ENCODE measurements around the gene COP1. TPM values are rescaled to one million over a fixed set of nuclear protein-coding genes. Genes with fewer than 3 reads are reported as not detected.
"Not testable (repeated sequence)": the region's sequence is repeated elsewhere in the genome, so short reads cannot be mapped to it uniquely, and the experiment has no call there.

COP1 gene
- total RNA-seq, 4 donors from 2014 or later, result 46.2 to 76.3 (median 50.5) TPM

DNA sequence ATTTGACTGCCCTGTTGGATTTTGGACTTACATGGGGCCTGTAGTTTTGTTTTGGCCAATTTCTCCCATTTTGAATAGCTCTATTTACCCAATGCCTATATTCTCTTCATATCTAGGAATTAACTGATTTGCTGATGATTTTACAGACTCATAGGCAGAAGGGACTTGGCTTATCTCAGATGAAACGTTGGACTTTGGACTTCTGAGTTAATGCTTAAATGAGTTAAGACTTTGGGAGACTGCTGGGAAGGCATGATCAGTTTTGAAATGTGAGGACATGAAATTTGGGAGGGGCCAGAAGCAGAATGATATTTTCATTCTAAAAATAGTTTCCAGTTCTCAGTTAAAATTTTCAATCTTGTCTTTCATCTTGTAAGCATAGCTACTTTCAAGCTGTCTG, 222.3 kb downstream of the COP1 start:
- DNase-seq (ENCODE audit: low spot score in 2 of 2), result no peak
- 81 to 86% methylated on average over 1 of the region's 1 CpG for WGBS, 2 donors
- TF ChIP-seq POLR2A (IDR thresholded peaks at IDR 0.05), result no peak

DNA sequence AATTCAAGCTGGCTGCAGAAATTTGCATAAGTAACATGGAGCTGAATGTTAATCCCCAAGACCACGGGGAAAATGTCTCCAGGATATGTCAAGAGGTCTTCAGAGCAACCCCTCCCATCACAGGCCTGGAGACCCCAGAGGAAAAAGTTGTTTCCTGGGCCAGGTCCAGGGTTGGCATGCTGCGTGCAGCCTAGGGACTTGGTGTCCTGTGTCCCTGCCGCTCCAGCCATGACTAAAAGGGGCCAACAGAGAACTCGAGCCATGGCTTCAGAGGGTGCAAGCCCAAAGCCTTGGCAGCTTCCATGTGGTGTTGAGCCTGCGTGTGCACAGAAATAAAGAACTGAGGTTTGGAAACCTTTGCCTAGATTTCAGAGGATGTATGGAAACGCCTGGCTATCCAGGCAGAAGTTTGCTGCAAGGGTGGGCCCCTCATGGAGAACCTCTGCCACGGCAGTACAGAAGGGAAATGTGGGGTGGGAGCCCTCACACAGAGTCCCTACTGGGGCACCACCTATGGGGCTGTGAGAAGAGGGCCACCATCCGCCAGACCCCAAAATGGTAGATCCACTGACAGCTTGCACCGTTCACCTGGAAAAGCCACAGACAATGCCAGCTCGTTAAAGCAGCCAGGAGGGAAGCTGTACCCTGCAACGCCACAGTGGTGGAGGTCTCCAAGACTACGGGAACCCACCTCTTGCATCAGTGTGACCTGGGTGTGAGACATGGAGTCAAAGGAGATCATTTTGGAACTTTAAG, 222.9 kb downstream of the COP1 start:
- no peak for DNase-seq (ENCODE audit: low spot score in 2 of 2)
- intact Hi-C loops (cut with DNase I; ENCODE audit: low total_unique reads), result no loop called here
- no peak for TF ChIP-seq POLR2A (IDR thresholded peaks at IDR 0.05)
- TF ChIP-seq, protein P1, sequence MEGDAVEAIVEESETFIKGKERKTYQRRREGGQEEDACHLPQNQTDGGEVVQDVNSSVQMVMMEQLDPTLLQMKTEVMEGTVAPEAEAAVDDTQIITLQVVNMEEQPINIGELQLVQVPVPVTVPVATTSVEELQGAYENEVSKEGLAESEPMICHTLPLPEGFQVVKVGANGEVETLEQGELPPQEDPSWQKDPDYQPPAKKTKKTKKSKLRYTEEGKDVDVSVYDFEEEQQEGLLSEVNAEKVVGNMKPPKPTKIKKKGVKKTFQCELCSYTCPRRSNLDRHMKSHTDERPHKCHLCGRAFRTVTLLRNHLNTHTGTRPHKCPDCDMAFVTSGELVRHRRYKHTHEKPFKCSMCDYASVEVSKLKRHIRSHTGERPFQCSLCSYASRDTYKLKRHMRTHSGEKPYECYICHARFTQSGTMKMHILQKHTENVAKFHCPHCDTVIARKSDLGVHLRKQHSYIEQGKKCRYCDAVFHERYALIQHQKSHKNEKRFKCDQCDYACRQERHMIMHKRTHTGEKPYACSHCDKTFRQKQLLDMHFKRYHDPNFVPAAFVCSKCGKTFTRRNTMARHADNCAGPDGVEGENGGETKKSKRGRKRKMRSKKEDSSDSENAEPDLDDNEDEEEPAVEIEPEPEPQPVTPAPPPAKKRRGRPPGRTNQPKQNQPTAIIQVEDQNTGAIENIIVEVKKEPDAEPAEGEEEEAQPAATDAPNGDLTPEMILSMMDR (IDR thresholded peaks at IDR 0.05), result no peak
- no peak overlapping the region for H3K4me3 ChIP-seq (ENCODE audit: low read depth, poor library complexity, severe bottlenecking)
- 97 to 99% methylated on average over 12 of the region's 12 CpGs for WGBS, 2 donors

More for the DNA sequence above, 222.3 kb downstream of the COP1 start:
- intact Hi-C loops (cut with DNase I; ENCODE audit: low total_unique reads), result no loop called here
- H3K4me3 ChIP-seq (ENCODE audit: low read depth, poor library complexity, severe bottlenecking), result no peak overlapping the region

DNA sequence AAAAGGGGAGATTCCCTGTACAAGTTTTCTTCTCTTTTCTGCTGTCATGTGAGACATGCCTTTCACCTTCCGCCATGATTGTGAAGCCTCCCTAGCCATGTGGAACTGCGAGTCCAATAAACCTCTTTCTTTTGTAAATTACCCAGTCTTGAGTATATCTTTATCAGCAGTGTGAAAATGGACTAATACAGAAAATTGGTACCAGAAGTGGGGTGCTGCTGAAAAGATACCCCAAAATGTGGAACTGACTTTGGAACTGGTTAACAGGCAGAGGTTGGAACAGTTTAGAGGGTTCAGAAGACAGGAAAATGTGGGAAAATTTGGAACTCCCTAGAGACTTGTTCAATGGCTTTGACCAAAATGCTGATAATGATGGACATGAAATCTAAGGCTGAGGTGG, 223.7 kb downstream of the COP1 start:
- intact Hi-C loops (cut with DNase I; ENCODE audit: low total_unique reads); DNase-seq (ENCODE audit: low spot score in 2 of 2); H3K4me3 ChIP-seq (ENCODE audit: low read depth, poor library complexity, severe bottlenecking): not testable (repeated sequence)
- 95 to 97% methylated on average over 2 of the region's 2 CpGs for whole genome bisulfite sequencing, 2 donors

DNA sequence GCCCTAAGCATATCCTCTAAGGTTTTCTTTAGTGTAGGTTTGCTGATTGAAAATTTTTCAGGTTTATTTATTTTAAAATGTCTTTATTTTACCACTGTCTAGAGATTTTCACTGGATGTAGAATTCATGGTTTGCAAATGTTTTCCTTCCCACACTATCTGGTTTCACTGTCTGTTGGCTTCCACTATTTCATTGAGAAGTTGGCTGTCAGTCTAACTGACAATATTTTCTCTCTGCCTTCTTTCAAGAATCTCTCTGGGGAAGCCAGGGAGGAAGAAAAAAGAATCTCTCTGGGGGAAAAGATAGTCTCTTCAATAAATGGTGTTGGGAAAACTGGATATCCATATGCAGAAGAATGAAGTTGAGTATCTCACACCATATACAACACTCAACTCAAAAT, 226.0 kb downstream of the COP1 start:
- DNase-seq (ENCODE audit: low spot score in 2 of 2), result no peak
- H3K4me3 ChIP-seq (ENCODE audit: low read depth, poor library complexity, severe bottlenecking), result no peak overlapping the region
- intact Hi-C loops (cut with DNase I; ENCODE audit: low total_unique reads), result no loop called here
- TF ChIP-seq, protein P1 (IDR thresholded peaks at IDR 0.05), result no peak
- TF ChIP-seq POLR2A (IDR thresholded peaks at IDR 0.05), result no peak

DNA sequence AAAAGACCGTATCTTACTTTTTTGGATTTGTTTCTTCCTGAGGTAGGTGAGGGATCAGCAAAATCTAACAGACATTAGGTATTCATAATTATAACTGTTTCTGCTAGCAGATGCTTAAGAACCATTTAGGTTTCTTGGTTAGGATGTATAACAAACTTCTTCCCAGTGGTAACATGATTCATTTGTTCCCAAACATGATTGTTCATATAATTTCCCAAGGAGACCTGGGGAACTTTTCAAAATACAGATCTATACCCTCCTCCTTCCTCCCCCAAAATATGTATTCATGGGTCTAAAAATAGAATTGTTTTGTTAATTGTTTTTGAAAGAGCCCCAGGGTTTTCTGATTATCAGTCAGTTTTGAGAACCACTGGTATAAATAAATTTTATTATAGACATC, 228.2 kb downstream of the COP1 start:
- H3K4me3 ChIP-seq (ENCODE audit: low read depth, poor library complexity, severe bottlenecking), result no peak overlapping the region
- no peak for TF ChIP-seq POLR2A (IDR thresholded peaks at IDR 0.05)
- TF ChIP-seq, protein P1 (IDR thresholded peaks at IDR 0.05), result no peak
- WGBS, 2 donors, result 86 to 89% methylated on average over 1 of the region's 1 CpG

DNA sequence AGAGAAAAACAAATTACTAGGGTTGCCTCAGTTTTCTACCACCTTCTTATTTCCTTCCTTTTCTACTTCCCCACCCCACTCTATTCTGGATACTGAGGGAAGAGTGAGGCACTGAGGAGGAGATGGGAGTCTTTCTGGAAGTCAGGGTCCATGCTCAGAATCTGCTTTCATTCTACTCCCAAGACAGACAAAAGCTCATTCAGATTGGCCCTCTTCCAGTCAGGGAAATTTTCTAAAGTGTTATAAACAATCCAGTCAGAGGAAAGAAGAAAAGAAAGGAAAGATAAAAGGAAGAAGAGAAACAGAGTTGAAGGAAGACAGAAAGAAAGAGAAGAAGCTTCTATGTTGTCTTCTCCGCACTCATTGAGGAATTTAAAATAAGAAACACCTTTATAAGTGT, 228.6 kb downstream of the COP1 start:
- H3K4me3 ChIP-seq (ENCODE audit: low read depth, poor library complexity, severe bottlenecking), result no peak overlapping the region
- 91 to 98% methylated on average over 1 of the region's 1 CpG for WGBS, 2 donors
- TF ChIP-seq, protein P1 (IDR thresholded peaks at IDR 0.05), result no peak
- no peak for TF ChIP-seq POLR2A (IDR thresholded peaks at IDR 0.05)
- intact Hi-C loops (cut with DNase I; ENCODE audit: low total_unique reads), result no loop called here
- DNase-seq (ENCODE audit: low spot score in 2 of 2), result no peak

More for the DNA sequence above, 228.2 kb downstream of the COP1 start:
- no peak for DNase-seq (ENCODE audit: low spot score in 2 of 2)
- intact Hi-C loops (cut with DNase I; ENCODE audit: low total_unique reads), result no loop called here
